GM12873 (cell line): ENCODE data around the gene KLK8.

ENCODE experiments used
- TF ChIP-seq, protein P1 (sequence below): IDR thresholded peaks from 2 replicates; pipeline ENCODE4 v1.5.1; 2012; ENCODE audit warnings: low read depth, mild to moderate bottlenecking, moderate library complexity, low read length, control low read depth; ENCODE audit not compliant: insufficient read depth; ENCODE audit errors: missing control alignments

Gene KLK8

DNA sequence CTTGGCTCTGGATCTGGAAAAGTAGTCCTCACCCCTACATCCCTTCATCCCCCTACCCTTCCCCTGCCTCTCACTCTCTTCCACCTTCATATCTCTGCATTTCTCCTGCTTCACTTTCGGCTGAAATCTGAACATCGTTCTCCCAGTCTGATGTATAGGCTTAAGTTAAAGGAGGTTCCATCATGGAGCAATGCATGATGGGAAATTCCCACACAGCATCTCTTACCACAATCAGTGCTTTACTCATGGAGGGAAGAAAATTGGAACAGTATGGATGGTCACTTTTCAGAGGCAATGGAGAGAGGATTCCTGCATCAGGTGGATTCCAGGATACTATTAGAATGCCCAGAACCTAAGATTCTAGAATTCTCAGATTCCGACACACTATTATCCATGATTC, 6.1 kb upstream of the KLK8 start:
- TF ChIP-seq, protein P1, sequence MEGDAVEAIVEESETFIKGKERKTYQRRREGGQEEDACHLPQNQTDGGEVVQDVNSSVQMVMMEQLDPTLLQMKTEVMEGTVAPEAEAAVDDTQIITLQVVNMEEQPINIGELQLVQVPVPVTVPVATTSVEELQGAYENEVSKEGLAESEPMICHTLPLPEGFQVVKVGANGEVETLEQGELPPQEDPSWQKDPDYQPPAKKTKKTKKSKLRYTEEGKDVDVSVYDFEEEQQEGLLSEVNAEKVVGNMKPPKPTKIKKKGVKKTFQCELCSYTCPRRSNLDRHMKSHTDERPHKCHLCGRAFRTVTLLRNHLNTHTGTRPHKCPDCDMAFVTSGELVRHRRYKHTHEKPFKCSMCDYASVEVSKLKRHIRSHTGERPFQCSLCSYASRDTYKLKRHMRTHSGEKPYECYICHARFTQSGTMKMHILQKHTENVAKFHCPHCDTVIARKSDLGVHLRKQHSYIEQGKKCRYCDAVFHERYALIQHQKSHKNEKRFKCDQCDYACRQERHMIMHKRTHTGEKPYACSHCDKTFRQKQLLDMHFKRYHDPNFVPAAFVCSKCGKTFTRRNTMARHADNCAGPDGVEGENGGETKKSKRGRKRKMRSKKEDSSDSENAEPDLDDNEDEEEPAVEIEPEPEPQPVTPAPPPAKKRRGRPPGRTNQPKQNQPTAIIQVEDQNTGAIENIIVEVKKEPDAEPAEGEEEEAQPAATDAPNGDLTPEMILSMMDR = no peak

DNA sequence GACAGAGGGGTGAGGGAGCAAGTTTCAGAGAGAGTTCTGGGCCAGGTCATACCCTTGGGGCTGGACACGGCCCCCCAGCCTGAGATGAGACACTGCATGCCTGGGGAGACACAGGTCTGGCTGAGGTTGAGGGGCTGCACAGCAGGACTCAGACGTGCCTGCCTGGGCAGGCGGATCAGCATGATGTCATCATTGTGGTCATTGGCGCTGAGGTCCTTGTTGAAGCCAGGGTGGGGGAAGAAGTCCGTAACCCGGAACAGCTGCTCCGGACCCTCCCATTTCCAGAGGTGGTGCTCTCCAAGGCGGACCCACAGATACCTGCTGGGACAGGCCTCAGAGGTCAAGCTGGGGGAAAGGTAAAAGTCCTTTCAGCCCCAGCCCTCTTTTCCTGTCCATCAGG, 5.0 kb upstream of the KLK8 start:
- TF ChIP-seq, protein P1 = no peak

DNA sequence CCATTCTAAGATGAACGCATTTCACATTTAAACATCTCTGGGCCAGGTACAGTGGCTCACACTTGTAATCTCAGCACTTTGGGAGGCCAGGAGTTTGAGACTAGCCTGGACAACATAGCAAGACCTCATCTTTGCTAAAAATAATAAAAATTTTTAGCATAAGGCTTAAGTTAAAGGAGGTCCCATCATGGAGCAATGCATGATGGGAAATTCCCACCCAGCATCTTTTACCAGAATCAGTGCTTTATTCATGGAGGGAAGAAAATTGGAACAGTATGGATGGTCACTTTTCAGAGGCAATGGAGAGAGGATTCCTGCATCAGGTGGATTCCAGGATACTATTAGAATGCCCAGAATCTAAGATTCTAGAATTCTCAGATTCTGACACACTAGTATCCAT, 3.8 kb upstream of the KLK8 start:
- TF ChIP-seq, protein P1 = no peak

DNA sequence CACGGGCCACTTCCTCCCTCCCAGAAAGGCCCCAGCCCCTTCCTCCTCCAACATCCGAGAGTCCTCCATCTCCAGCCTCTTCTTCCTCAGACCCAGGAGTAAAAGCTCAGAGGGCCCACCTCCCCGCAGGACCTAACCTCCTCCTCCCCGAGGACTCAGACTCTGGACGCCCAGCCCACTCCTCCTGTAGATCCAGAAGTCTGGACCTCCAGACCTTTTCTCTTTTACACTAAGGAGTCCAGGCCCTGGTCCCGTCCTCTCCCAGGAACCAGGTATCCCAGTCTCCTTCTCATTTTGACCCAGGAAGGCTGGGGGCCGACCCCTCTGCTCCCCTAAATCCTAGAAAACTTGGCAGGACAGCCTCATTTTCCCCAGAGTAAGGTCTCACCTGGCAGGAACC, 1.9 kb upstream of the KLK8 start:
- TF ChIP-seq, protein P1 = no peak

DNA sequence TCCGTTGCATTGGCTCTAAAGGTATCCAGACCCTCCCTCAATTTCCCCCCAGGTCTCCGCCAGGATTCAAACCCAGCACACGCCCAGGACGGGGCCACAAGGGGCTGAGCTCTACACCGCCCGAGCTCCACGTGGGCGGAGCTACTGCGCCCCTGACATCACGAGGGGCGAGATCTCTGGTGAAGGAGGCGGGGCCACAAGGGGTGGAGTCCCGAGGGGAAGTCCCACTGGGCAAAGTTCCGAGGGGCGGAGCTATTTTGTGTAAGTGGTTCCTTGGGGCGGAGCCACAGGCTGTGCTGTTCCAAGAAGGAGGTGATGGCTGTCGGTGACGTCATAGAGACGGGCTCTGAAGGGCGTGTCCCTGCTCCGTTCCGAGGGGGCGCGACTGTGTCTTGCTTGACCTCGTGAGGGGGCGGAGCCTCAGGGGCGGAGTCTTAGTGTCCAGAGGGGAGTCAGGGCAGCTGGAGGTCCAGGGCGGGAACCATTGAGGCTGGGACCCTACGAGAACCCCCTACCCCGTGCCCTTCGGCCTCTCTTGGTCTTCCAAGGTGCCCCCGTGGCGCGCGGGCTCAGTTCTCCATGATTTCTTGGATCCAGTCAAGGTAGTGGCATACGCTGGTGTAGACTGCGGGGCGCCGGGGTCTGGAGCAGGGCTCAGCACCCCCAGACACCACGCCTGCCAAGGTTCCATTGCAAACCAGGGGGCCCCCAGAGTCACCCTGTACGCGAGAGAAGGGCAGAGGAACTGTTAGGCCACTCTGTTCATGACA, 1.3 kb upstream of the KLK8 start:
- TF ChIP-seq, protein P1 = no peak

DNA sequence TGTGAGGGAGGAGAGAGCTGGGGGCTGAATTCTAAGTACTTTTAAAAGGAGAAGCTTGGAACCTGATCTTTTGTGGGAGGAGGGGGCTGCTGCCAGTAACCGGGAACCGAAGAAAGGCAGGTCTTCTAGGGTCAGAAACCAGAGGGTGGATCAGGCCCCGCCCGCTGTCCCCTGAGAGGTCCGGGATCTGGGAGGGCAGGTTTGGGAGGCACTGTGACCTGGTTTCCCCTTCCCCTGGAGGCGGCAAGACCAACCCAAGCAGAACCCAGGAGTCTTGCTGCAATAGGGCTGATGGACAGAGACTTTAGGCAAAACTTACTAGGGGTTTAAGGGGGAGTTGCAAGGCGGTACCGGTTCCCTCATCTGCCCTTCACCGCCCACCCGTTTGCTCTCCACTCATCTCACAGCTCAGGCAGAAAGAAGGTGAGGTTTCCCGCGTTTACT, 707 bp upstream of the KLK8 start:
- TF ChIP-seq, protein P1 = no peak

DNA sequence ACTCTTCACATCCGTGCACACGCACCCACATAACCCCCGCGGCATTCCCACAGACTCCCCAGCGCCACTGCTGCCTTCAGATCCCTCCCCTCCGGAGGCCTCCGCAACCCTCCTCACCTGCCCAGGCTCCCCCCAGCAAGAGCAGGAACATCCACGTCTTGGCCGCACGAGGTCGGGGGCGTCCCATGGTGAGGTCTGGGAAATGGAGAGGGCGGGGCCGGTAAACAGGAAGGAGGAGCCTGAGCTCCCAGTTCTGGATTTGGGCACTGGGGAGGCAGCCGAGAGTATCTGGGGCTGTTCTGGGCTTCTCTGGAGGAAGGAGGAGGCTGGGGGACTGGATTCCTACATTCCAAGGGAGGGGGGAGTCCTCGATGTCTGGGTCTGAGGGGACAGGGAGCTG, 423 bp downstream of the KLK8 start:
- TF ChIP-seq, protein P1 = no peak
